ENCODE results near the gene TAF3.

DNA sequence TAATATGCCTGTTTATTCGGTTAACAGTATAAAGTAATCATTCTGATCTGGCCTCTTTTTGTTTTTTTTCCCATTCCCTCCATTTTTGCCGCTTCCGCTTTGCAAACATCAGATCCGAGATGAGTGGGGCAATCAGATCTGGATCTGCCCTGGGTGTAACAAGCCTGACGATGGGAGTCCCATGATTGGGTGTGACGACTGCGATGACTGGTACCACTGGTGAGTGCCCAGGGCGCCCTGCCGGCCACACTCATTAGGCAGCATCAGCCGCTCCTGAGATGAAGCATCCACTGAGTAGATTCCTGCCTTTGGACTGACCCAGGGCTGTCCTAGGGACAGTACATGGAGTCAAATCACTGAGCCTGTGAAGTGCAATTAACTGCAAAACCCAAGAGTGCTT lies 195.3 kb downstream of the TAF3 start:
- TF ChIP-seq, protein P1, sequence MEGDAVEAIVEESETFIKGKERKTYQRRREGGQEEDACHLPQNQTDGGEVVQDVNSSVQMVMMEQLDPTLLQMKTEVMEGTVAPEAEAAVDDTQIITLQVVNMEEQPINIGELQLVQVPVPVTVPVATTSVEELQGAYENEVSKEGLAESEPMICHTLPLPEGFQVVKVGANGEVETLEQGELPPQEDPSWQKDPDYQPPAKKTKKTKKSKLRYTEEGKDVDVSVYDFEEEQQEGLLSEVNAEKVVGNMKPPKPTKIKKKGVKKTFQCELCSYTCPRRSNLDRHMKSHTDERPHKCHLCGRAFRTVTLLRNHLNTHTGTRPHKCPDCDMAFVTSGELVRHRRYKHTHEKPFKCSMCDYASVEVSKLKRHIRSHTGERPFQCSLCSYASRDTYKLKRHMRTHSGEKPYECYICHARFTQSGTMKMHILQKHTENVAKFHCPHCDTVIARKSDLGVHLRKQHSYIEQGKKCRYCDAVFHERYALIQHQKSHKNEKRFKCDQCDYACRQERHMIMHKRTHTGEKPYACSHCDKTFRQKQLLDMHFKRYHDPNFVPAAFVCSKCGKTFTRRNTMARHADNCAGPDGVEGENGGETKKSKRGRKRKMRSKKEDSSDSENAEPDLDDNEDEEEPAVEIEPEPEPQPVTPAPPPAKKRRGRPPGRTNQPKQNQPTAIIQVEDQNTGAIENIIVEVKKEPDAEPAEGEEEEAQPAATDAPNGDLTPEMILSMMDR (tag by site-specific recombination; IDR thresholded peaks at IDR 0.05), result no peak
- TF ChIP-seq ZNF423 (tag by site-specific recombination; IDR thresholded peaks at IDR 0.05) (no peak), ZNF239 (tag by site-specific recombination; IDR thresholded peaks at IDR 0.05) (no peak), ZNF623 (tag by site-specific recombination; IDR thresholded peaks at IDR 0.05) (no peak)
- TF ChIP-seq, protein P2, sequence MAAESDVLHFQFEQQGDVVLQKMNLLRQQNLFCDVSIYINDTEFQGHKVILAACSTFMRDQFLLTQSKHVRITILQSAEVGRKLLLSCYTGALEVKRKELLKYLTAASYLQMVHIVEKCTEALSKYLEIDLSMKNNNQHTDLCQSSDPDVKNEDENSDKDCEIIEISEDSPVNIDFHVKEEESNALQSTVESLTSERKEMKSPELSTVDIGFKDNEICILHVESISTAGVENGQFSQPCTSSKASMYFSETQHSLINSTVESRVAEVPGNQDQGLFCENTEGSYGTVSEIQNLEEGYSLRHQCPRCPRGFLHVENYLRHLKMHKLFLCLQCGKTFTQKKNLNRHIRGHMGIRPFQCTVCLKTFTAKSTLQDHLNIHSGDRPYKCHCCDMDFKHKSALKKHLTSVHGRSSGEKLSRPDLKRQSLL (tag by site-specific recombination; IDR thresholded peaks at IDR 0.05), result no peak

All from HEK293 (cell line).